Left cardiac atrium (tissue), 4 donors: ENCODE data around the gene SIX2. TPM values are rescaled to one million over a fixed set of nuclear protein-coding genes. Genes with fewer than 3 reads are reported as not detected.

ENCODE experiments used
- ATAC-seq, 2 donors: fragments of 200-7000 bp; cut with Tn5 transposase; one replicate each; pipeline ENCODE4 v1.9.1; 2020; ENCODE audit warnings: mild to moderate bottlenecking in 2 of 2, moderate library complexity in 2 of 2
- DNase-seq: peaks from one replicate; pipeline ENCODE4 v3.0.0-alpha.2; 2020
- intact Hi-C, 2 donors: fragments of 100-400 bp; cut with DNase I; formaldehyde crosslinking; loops; one replicate each; pipeline versions ENCODE4 v1.14.1 to v1.15.1; 2022 to 2023
- total RNA-seq, 2 donors: library from RNA; stranded (reverse); fragmentation: NEBNext Ultra II Directional; extraction: Animal tissue kit (Norgen Biotek cat#: 25700); gene quantifications; one replicate each; pipeline ENCODE4 v1.2.1, GENCODE V29; 2021
- donor health status: DM: no; HTN: yes; CAD: no.
- donor health status: DM: no; HTN: yes; CAD: no; lungs with severe emphysema.
- donor health status: DM: yes; HTN: yes; CAD: no.
- donor health status: Dilated cardiomyopathy.

SIX2 gene
- total RNA-seq, 2 donors from 2014 or later, result 1.0 to 1.3 TPM

DNA sequence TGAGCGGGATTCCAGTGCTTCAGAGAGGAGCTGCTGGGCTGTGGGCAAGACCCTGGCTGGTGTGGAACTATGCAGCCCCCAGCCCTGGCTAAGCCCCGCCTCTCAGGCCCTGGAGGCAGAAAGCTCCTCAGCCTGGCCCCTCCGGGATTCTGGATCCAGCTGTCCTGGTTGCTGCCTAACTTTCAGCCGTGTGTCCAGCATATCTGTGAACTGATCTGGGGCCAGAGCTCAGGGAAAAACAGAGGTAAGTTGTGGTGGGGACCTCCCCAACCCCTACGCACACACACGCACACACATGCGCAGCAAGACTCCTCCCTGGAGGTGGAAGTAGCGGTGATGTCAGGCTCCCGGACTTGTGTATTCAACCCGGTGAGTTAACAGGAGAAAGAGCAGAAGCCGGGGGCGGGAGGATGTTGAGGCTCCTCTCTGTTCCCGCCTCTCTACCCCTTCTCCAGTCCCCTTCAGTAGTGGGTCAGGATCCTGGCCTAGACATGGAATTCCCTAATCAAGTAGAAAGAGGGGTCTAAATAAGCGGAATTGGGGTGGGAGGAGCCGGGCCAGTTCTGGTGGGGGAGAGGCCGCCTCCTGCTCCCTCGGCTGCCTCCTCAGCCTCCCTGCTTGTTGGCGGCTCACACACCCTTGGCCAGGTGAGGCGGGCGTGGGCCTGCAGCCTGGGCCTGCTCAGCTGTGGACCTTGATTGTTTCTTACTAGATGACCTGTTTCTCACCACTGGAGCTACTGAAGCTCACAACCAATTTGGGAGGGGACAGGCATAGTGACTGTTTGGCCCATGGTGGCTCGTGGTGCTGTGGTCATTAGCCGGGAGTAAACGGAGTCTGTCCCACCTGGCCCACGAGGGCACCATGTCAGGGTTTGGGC lies 33.4 kb downstream of the SIX2 start:
- ATAC-seq (peak in 1 of 2 donors; percentile 27), DNase-seq (no peak)
- intact Hi-C loops, result no loop called here

DNA sequence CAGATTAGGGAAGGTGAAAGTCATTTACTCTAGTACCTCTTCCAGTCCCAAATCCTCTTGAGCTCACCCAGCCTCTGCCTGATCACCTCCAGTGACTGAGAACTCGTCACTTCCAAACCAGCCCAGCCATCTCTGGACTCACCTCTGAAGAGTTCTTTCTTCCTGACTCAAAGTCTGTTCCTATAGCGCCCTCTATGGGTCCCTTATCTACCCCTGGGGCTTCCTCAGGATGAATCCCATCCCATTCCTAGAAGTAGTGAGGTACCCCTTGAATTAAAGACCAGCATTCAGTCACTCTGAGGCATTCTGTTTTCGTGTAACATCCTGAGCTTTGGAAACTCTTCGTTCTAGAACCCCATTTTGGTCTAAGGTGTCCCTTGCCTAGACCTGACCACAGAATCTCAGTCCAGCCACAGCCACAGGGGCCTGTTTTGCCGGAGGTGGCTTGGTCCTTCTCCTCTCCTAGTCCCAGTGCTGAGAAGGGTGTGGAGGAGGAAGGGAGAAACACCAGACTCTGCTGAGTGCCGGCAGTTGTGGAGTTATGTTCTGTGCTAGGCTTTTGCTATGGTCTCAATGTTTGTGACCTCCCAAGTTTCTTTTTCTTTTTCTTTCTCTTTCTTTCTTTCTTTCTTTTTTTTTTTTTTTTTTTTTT lies 35.1 kb downstream of the SIX2 start:
- intact Hi-C loops, result no loop called here
- ATAC-seq (no peak), DNase-seq (no peak)

DNA sequence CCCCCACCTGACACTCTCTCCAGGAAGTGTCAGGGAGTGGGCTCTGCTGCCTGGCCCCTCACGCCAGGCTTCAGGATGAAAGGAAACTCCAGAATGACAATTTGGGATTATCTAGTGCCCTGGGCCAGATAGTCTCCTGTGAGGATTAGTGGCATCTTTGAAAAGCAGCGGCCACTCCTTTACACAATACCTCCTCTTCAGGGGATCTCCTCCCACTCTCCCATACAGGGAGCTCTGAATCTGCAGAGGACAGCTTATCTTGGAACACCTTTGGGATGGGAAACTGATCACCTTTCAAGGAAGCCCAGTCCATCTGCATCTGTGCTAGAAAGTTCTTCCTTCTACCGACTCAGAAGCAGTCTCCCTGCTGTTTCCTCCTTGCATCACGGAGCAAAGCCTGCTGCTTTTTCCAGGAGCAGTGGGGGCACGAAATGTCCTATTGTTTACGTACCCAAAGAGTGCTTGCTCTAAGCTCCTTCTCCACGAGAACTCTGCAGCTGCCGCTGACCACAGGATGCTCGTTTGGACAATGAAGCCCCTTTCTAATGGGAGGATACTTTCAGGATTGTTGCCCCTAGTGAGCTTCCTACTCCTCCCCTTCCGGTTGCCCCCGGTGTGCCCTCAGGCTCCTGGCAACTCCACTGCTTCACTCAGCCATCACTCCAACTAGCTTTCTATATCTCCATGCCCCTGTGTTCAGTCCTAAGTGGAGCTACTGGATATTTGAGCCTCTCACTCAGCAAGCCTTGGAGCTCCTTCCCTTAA lies 36.3 kb downstream of the SIX2 start:
- intact Hi-C loops, result no loop called here
- ATAC-seq (no peak), DNase-seq (no peak)

DNA sequence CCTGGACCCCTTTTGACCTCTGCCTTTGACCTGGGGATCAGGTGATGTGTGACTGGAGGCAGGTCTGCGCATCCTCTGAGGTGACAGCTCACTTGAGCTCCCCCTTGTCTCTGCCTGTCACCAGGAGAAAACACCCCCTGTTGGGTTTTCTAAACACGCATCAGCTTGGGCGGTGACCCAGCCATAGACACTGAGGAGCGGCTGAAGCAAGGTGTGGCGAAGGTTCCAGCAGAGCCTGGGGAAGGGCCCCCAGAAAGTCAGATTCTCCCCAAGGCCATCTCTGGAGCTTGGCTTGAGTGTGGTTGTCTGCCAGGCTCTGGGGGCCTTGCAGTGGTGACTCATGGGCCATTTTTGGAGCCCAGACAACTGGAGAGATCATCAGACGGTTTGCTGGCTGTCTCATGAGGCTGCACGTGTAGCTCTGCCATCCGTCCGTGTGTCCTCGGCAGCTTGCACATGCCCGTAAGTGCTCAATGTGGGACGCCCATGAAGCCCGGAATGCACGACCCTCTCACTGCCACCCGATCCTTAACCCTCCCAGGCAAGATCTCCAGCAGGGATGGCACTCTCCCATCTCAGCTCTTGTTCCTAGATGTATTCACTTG lies 38.3 kb downstream of the SIX2 start:
- DNase-seq (no peak), ATAC-seq (no peak)
- intact Hi-C loops, result no loop called here

DNA sequence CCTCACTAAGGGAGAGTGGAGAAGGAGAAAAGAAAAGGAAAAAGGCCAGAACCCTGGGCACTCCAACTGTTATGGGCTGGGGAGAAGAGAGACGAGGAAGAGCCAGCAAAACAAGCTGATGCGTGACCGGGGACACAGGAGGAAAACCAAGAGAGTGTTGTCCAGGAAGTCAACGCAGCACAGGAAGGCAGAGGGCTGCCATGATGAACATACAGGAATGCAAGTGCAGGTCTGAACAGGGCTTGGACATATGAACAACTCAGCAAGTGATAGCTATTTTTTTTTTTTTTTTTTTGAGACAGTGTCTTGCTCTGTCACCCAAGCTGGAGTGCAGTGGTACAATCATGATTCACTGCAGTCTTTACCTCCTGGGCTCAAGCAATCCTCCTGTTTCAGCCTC lies 39.3 kb downstream of the SIX2 start:
- no peak for ATAC-seq
- DNase-seq, result no peak
- intact Hi-C loops, result no loop called here

DNA sequence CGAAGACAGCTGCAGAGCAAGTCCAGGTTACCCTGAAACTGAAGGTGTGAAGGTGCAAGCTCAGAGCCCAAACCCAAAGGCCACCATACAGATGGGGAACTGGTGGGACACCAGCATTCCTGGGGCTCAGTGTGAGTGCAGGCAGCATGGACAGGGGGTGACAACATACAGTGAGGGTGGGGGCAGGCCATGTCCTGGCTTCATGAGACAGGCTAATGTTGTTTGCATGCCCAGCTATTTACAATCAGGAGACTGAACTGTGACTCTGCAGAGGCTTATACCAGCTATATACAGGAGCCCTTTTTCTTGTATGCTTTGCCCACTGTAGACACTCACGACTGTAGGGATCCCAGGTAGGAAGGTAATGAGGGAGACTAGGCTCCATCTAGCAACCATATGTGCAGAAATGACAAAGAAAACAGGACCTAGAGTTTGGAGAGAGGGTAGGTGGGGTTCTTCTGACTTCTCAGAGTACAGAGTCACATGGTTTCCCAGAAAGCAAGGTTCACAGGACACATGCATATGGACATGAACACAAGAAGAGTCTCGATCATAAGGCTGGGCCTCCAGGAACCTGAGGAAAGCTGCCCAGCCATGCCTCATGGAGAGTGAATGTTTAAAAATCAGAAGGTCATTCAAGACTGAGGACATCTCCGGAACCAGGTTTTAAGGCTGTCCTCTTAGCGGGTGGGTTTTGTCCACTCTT lies 41.4 kb downstream of the SIX2 start:
- intact Hi-C loops, result no loop called here
- no peak for DNase-seq
- ATAC-seq, result no peak

DNA sequence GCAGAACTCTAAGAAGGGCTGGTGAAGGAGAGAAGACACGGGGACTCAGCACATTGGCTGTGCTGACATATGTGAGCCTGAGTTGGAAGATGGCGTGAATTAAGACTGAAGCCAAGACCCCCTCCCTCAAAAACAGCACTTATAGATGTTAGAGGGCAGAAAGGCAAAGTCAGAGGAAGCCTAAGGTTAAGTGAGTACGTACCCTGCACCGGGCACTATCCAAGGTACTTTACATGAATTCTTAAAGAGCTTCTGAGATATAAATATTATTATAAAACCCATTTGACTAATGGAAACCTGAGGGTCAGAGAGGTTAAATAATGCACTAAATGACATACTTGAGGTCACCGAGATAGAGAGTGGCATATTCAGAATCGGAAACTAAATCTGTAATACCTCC lies 42.2 kb downstream of the SIX2 start:
- no peak for ATAC-seq
- no peak for DNase-seq
- intact Hi-C loops, result no loop called here

DNA sequence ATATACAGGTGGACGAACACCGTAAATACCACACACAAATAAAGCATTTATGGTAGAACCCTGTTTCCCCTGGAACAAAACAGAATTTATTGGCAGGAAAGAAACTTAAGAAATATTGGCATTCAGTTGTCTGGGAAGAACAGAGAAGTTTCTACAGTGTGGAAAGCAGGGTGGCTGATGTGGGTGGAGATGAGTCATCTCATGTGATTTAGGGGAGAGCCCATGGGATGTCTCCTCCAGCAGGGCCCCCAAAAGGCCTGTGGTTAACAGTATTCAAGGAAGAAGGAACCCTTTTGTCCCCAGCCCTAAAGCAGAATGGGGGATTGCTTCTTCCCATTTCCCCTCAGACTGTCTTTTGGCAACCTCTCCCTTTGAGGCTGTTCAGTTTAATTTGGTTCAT lies 43.6 kb downstream of the SIX2 start:
- ATAC-seq (peak in 1 of 2 donors; percentile 38), DNase-seq (no peak)
- intact Hi-C loops, result no loop called here

DNA sequence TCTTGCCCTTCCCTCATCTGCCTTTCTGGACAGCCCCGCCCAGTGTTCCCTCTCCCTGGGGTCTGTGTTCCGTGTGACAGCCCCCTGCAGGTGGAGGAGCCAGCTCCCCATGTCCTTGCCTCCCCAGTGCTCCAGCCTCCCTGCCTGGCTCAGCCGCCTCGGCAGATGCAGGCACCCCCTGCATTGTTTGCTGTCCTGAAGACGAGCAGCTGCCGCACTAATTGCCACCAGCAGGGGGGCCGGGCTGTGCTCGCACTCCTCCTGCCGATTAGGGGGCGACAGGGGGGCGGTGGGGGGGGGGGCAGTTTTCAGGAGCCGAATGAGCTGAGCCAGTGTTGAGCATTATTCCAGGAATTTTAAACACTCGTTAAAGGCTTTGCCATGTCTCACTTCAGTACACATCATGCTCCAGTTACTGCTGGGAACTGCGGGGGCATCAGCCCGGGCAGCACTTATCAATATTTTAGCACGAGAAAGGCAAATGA lies 44.5 kb downstream of the SIX2 start:
- intact Hi-C loops, result no loop called here
- DNase-seq (no peak), ATAC-seq (no peak)

DNA sequence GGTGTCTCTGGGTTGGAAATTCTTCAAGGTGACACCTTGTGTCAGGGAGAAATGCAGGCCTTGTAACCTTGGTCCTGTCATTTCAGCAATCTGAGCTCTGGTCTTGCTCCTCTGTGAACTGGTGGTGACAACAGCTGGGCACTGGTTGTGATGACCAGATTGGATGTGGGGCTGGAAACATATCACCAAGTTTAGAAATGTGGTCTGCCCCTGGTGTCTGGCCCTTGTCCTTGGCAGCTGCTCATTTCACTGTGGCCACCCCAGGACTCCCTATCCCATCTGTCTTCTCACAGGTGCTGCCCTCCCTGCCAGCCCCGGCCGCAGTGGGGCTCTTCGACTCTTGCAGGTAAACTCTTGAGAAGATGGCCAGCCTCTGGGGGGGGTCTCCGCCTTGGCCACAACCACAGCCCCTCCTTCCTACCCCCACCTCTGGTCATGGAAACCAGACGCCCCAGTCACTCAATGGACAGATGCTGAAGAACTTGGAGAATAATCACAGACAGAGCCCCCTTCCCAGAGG lies 47.0 kb downstream of the SIX2 start:
- intact Hi-C loops, result no loop called here
- DNase-seq, result no peak
- ATAC-seq, result no peak

DNA sequence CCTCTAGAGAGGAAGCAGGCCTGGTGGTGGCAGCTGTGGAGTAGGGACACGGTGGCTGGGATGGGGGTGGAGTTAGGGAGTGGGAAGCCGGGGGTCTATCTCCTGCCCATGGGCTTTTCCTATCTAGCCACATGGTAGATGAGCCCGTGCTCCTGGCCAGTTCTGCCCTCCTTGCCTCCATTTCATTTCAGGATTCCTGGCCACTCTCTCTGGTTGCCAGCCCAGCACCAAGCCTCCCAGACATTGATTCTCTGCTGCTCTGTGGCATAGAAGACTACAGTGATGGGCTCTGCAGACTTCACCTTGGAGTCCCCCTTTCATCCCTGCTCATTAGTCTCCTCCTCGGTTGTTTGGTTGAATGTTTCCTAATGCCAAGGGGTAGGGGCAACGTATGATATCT lies 48.4 kb downstream of the SIX2 start:
- ATAC-seq (no peak), DNase-seq (no peak)
- intact Hi-C loops, result no loop called here

DNA sequence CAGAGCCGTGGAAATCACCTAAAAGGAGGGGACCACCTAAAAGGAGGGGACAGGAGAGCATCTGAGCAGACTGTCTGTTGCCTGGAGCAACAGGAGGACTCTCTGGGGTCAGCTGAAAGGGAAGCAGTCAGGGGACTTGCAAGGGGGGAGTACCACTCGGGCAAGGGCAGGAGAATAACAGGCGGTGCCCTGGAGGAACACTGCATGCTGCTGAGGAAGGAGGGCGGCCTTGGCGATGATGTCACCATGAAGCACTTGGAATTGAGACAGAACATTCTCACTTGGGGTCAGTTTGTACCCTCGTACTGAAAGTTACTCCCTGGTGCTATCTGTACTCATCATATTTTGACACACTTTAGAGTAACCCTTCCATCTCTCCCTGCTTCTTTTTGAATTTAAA lies 49.4 kb downstream of the SIX2 start:
- no peak for ATAC-seq
- DNase-seq, result no peak
- intact Hi-C loops, result loop anchor here in 1 of 2 donors (5.0 kb wide), 1 partner anchor 483 kb away; no protein-coding TSS in a partner anchor

DNA sequence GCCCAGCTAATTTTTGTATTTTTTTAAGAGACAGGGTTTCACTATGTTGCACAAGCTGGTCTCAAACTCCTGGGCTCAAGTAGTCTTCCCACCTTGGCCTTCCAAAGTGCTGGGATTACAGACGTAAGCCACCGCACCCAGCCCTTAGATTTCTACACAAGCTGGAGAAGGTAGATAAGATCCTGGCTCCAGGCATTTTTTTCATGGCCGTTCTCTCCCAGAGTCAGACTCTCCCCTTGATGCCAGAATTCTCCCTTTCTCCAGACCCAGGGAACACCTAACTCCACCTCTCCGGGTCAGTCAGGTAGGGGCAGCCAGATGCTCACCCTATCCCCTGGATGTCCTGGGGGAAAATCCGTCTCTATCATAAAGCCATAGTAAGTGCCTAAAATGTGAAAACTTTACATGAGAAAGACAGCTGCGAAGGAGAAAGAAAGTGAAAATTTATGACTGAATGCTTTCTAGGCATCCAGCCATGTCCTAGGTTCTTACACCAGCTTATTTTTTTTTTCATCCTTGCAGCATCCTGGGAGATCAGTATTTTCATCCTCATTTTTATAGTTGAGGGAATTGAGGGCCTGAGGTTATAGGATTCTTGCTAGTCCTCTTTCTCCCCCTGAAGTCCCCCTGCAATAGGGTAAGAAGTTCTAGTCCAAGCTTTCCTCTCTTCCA lies 51.5 kb downstream of the SIX2 start:
- DNase-seq (no peak), ATAC-seq (no peak)
- intact Hi-C loops, result loop anchor here (2.0 to 5.0 kb wide), 3 partner anchors 480 to 913 kb away; no protein-coding TSS in a partner anchor

DNA sequence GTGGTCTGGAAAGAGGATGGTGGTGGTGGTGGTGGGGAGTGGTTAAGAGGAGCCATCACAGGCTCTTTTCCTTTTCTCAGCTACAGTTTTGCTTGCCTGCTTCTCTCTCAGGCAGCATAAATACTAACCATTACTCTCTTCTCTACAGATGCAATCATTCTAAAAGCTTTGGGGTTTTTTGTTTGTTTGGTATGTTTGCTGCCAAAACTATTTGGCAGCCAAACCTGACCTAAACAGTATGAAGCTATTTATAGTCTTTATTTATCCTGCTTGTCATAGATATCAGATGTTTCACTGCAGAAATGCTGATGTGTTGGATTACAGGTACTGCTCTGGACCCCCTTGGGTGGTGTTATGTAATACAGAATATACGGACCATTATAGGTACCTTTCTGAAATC lies 52.4 kb downstream of the SIX2 start:
- DNase-seq (no peak), ATAC-seq (no peak)
- intact Hi-C loops, result loop anchor here (2.0 to 5.0 kb wide), 3 partner anchors 480 to 912 kb away; no protein-coding TSS in a partner anchor

DNA sequence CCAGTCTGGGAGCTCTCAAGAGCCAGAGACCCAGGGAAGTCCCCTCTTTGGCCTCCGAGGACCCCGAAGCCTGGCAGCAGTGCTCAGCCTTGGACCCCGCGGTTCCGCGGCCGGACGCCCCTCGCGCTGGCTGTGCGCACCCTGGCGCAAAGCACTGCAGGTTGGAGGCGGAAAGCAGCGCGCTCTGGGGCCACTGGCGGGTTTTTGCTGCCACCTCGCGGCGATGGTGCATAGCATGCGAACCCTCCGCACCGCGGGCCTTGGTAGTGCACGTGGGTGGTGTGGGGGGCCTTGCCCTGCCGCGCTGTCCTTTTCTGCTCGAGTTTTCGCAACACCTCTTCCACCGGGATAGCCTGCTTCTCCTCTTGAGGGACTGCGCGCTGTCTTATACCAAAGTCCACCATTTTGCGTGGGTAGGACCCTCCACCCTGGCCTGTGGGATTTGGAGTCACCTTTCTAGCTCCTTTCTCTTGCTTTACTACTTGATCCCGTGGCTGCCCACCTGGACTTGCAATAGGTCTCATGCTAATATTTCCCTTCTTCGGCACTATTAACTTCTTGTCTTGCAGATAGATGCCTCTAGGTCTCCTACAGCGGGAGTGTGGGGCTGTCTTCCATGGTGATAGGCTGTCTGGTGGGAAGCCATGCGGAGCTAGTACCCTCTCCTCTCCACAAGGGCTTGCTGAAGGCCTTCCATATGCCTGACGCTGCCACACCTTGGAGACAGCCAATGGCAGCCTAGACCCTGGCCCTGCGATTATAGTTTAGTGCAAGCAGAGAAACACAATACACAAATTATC lies 53.5 kb downstream of the SIX2 start:
- DNase-seq, result peak; percentile 72
- intact Hi-C loops, result loop anchor here (2.0 to 5.0 kb wide), 4 partner anchors 477 to 911 kb away; no protein-coding TSS in a partner anchor
- peak; percentile 83 to 85 for ATAC-seq
